Progenitor cell of endocrine pancreas (in vitro differentiated cells): Measurements from ENCODE around the gene ADRB1. TPM values are rescaled to one million over a fixed set of nuclear protein-coding genes. Genes with fewer than 3 reads are reported as not detected.

ENCODE experiments used
- DNase-seq: peaks from one replicate; pipeline ENCODE4 v3.0.0; 2021; ENCODE audit warnings: low spot score; ENCODE audit not compliant: unreplicated experiment
- H3K27ac Mint-ChIP-seq: 2 replicates; pipeline ENCODE4 v1.8.0; 2021; ENCODE audit warnings: mild to moderate bottlenecking, moderate library complexity, mixed read lengths
- H3K27me3 Mint-ChIP-seq: 2 replicates; pipeline ENCODE4 v1.8.0; 2021; ENCODE audit warnings: mixed read lengths
- H3K36me3 Mint-ChIP-seq: 2 replicates; pipeline ENCODE4 v1.8.0; 2022; ENCODE audit warnings: mixed read lengths; ENCODE audit not compliant: insufficient read depth
- H3K4me1 Mint-ChIP-seq: 2 replicates; pipeline ENCODE4 v1.8.0; 2021; ENCODE audit warnings: low read depth, mixed read lengths
- H3K4me3 Mint-ChIP-seq: 2 replicates; pipeline ENCODE4 v1.8.0; 2021; ENCODE audit warnings: low read depth, mild to moderate bottlenecking, moderate library complexity, mixed read lengths
- H3K9me3 Mint-ChIP-seq: 2 replicates; pipeline ENCODE4 v1.8.0; 2021; ENCODE audit warnings: low read depth, mixed read lengths
- CTCF ChIP-seq: fragments of 200-600 bp; sonication (generic); IDR thresholded peaks from one replicate; pipeline ENCODE4 v1.5.0; 2021; ENCODE audit warnings: antibody characterized with exemption, mild to moderate bottlenecking; ENCODE audit not compliant: unreplicated experiment
- total RNA-seq: library from RNA; stranded (reverse); gene quantifications from 2 replicates; pipeline ENCODE4 v1.2.1, GENCODE V29; 2021

The ADRB1 gene
- total RNA-seq, 1 donor from 2014 or later, result not detected

GRCh38 chr10:114071178-114071577 lies 27.5 kb downstream of the ADRB1 start:
- Mint-ChIP-seq H3K4me1 (peaks cover 2% of the 10 kb centered on the region), H3K27me3 (peaks cover 13% of the 10 kb centered on the region), H3K9me3 (no peaks in the 10 kb centered on the region), H3K4me3 (no peak overlapping the region), H3K36me3 (no peaks in the 10 kb centered on the region), H3K27ac (no peak overlapping the region)
- TF ChIP-seq CTCF, result no peak
- DNase-seq, result no peak

- Mint-ChIP-seq H3K4me3 (no peak overlapping the region), H3K36me3 (no peaks in the 10 kb centered on the region), H3K27me3 (peaks cover 14% of the 10 kb centered on the region), H3K4me1 (no peaks in the 10 kb centered on the region), H3K27ac (no peak overlapping the region), H3K9me3 (no peaks in the 10 kb centered on the region)
- no peak for DNase-seq
- TF ChIP-seq CTCF, result no peak
These were observed 29.9 kb downstream of the ADRB1 start for GRCh38 chr10:114073395-114074186.

GRCh38 chr10:114075093-114075492 lies 31.4 kb downstream of the ADRB1 start:
- DNase-seq, result no peak
- Mint-ChIP-seq H3K27me3 (peaks cover 23% of the 10 kb centered on the region), H3K4me1 (no peaks in the 10 kb centered on the region), H3K4me3 (no peak overlapping the region), H3K36me3 (no peaks in the 10 kb centered on the region), H3K27ac (no peak overlapping the region), H3K9me3 (no peaks in the 10 kb centered on the region)
- no peak for TF ChIP-seq CTCF

- no peaks in the 10 kb centered on the region for H3K4me1 Mint-ChIP-seq
- H3K4me3 Mint-ChIP-seq, result no peak overlapping the region
- H3K27ac Mint-ChIP-seq, result no peak overlapping the region
- no peaks in the 10 kb centered on the region for H3K9me3 Mint-ChIP-seq
- TF ChIP-seq CTCF, result no peak
- no peaks in the 10 kb centered on the region for H3K36me3 Mint-ChIP-seq
- no peak for DNase-seq
- peaks cover 27% of the 10 kb centered on the region for H3K27me3 Mint-ChIP-seq
These were observed 33.7 kb downstream of the ADRB1 start for GRCh38 chr10:114077347-114077746.

- Mint-ChIP-seq H3K27ac (no peak overlapping the region), H3K4me1 (no peaks in the 10 kb centered on the region), H3K36me3 (no peaks in the 10 kb centered on the region), H3K4me3 (no peak overlapping the region), H3K9me3 (no peaks in the 10 kb centered on the region), H3K27me3 (peaks cover 27% of the 10 kb centered on the region)
- no peak for DNase-seq
- no peak for TF ChIP-seq CTCF
These were observed 34.2 kb downstream of the ADRB1 start for GRCh38 chr10:114077815-114078219.
